DND-41 (cell line): ENCODE data around the gene KANTR.

Source experiments
- EZH2 ChIP-seq: IDR thresholded peaks from 3 replicates; pipeline ENCODE4 v1.6.1; 2012; ENCODE audit warnings: borderline replicate concordance, low read depth, mild to moderate bottlenecking, moderate library complexity, low read length, inconsistent platforms; ENCODE audit not compliant: severe bottlenecking
- TF ChIP-seq, protein P1 (sequence below): IDR thresholded peaks from 2 replicates; pipeline ENCODE4 v1.5.1; 2012; ENCODE audit warnings: borderline replicate concordance, low read length, moderate library complexity, mild to moderate bottlenecking; ENCODE audit not compliant: poor library complexity, severe bottlenecking; ENCODE audit errors: extremely low read depth

DNA sequence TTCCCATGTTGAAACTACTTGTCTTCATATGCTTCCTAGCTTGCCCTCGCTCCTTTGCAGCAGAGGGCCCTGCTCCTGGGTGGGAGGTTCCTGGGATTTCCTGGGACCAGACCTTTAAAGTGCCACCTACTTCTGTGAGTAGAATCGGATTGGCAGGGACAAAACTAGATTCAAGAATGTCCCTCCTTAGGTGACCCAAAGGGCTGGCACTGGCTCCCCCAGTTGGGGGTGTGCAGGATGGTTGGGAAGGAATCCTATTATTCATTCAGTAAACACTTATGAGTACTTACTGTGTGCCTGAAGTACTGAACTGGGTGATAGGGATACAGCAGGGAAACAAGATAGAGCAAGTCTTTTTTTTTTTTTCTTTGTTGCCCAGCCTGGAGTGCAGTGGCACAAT lies 2.6 kb upstream of the KANTR start:
- TF ChIP-seq, protein P1, sequence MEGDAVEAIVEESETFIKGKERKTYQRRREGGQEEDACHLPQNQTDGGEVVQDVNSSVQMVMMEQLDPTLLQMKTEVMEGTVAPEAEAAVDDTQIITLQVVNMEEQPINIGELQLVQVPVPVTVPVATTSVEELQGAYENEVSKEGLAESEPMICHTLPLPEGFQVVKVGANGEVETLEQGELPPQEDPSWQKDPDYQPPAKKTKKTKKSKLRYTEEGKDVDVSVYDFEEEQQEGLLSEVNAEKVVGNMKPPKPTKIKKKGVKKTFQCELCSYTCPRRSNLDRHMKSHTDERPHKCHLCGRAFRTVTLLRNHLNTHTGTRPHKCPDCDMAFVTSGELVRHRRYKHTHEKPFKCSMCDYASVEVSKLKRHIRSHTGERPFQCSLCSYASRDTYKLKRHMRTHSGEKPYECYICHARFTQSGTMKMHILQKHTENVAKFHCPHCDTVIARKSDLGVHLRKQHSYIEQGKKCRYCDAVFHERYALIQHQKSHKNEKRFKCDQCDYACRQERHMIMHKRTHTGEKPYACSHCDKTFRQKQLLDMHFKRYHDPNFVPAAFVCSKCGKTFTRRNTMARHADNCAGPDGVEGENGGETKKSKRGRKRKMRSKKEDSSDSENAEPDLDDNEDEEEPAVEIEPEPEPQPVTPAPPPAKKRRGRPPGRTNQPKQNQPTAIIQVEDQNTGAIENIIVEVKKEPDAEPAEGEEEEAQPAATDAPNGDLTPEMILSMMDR = no peak
- TF ChIP-seq EZH2 = no peak
